ENCODE data around the gene ARNT2. TPM values are rescaled to one million over a fixed set of nuclear protein-coding genes. Genes with fewer than 3 reads are reported as not detected.

The ARNT2 gene
- polyA plus RNA-seq, 1 experiment = 44.6 TPM

- no peaks in the 10 kb centered on the region for H3K36me3 ChIP-seq (ENCODE audit: control insufficient read depth, insufficient read depth, low read length)
- DNase-seq (ENCODE audit: low read depth) = no peak
- no peaks in the 10 kb centered on the region for H3K27me3 ChIP-seq (ENCODE audit: control insufficient read depth, insufficient read depth, low read length)
- H3K4me3 ChIP-seq (ENCODE audit: low read depth, low read length) = no peak overlapping the region
- POLR2A ChIA-PET = interaction anchor here (0.6 kb wide), 1 partner anchor 49 kb away, joined by 4 read pairs; no protein-coding TSS in a partner anchor
- CTCF ChIA-PET = interaction anchor here (0.6 to 1.3 kb wide), 2 partner anchors 19 to 82 kb away, joined by 3 read pairs; no protein-coding TSS in a partner anchor
- TF ChIP-seq CTCF (IDR thresholded peaks at IDR 0.05; ENCODE audit: insufficient read depth, low read depth, low read length) = no peak
These were observed 97.3 kb downstream of the ARNT2 start for GRCh38 chr15:80501476-80501875.

GRCh38 chr15:80502782-80503181, 98.6 kb downstream of the ARNT2 start:
- ChIA-PET CTCF (interaction anchor here (1.3 kb wide), 1 partner anchor 46 kb away, joined by 3 read pairs; no protein-coding TSS in a partner anchor), POLR2A (no interaction called here)
- Histone ChIP-seq H3K27me3 (ENCODE audit: control insufficient read depth, insufficient read depth, low read length) (no peaks in the 10 kb centered on the region), H3K36me3 (ENCODE audit: control insufficient read depth, insufficient read depth, low read length) (no peaks in the 10 kb centered on the region), H3K4me3 (ENCODE audit: low read depth, low read length) (no peak overlapping the region)
- no peak for DNase-seq (ENCODE audit: low read depth)
- no peak for TF ChIP-seq CTCF (IDR thresholded peaks at IDR 0.05; ENCODE audit: insufficient read depth, low read depth, low read length)

GRCh38 chr15:80503319-80503952, 99.3 kb downstream of the ARNT2 start:
- H3K36me3 ChIP-seq (ENCODE audit: control insufficient read depth, insufficient read depth, low read length) = no peaks in the 10 kb centered on the region
- no peaks in the 10 kb centered on the region for H3K27me3 ChIP-seq (ENCODE audit: control insufficient read depth, insufficient read depth, low read length)
- no peak for TF ChIP-seq CTCF (IDR thresholded peaks at IDR 0.05; ENCODE audit: insufficient read depth, low read depth, low read length)
- POLR2A ChIA-PET = no interaction called here
- CTCF ChIA-PET = interaction anchor here (1.2 to 1.3 kb wide), 2 partner anchors 8 to 47 kb away, joined by 3 read pairs; no protein-coding TSS in a partner anchor
- H3K4me3 ChIP-seq (ENCODE audit: low read depth, low read length) = no peak overlapping the region
- no peak for DNase-seq (ENCODE audit: low read depth)

GRCh38 chr15:80504931-80505330, 100.7 kb downstream of the ARNT2 start:
- CTCF ChIA-PET = interaction anchor here (1.2 kb wide), 1 partner anchor 9 kb away, joined by 3 read pairs; no protein-coding TSS in a partner anchor
- no peak for DNase-seq (ENCODE audit: low read depth)
- POLR2A ChIA-PET = interaction anchor here (1.0 kb wide), 1 partner anchor 24 kb away, joined by 3 read pairs; no protein-coding TSS in a partner anchor
- Histone ChIP-seq H3K36me3 (ENCODE audit: control insufficient read depth, insufficient read depth, low read length) (no peaks in the 10 kb centered on the region), H3K27me3 (ENCODE audit: control insufficient read depth, insufficient read depth, low read length) (no peaks in the 10 kb centered on the region), H3K4me3 (ENCODE audit: low read depth, low read length) (no peak overlapping the region)
- no peak for TF ChIP-seq CTCF (IDR thresholded peaks at IDR 0.05; ENCODE audit: insufficient read depth, low read depth, low read length)

GRCh38 chr15:80506286-80506893, 102.2 kb downstream of the ARNT2 start:
- no peak for TF ChIP-seq CTCF (IDR thresholded peaks at IDR 0.05; ENCODE audit: insufficient read depth, low read depth, low read length)
- Histone ChIP-seq H3K4me3 (ENCODE audit: low read depth, low read length) (no peak overlapping the region), H3K36me3 (ENCODE audit: control insufficient read depth, insufficient read depth, low read length) (no peaks in the 10 kb centered on the region), H3K27me3 (ENCODE audit: control insufficient read depth, insufficient read depth, low read length) (no peaks in the 10 kb centered on the region)
- DNase-seq (ENCODE audit: low read depth) = no peak
- ChIA-PET POLR2A (interaction anchor here (0.6 to 1.9 kb wide), 5 partner anchors 11 to 56 kb away, joined by 3 to 5 read pairs (median 3); no protein-coding TSS in a partner anchor), CTCF (interaction anchor here (1.3 to 1.9 kb wide), 2 partner anchors 11 to 51 kb away, joined by 7 to 13 read pairs; no protein-coding TSS in a partner anchor)

Data from BJ (cell line).